ENCODE measurements around the gene RBMS3.

DNA sequence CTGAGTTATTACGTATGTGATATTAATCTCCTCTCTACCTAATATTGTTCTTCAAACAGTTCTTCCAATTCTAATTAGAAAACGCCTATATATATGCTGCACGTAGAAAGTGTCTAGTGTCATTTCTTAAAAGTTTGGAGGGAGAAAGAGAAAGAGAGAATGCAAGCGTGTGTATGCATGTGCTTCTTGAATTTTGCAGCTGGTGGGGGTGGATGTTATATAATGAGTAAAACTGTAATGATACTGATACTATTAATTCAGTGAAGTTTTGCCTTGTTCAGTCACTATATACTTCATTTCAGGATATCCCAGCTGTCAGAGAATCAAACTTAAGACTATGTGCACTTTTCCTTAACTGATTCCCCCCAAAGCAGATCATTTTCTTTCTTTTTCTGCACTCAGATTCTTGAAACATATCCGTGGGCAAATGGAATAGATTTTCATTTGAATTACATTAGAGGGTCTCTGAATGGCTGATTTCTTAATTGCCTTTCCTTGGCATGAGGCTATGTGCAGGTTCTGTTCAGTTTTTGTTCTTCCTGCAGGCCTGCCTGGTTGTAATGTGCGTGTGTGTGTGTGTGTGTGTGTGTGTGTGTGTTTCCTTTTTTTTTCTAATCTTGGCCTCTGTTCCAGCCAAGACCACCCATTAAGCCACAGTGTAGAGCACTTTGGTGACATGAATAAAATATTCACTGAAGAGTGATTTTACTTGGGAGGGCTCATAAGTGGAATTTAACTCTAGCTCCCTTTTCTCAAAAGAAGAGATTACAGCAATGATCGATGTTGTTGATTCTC, 617.5 kb downstream of the RBMS3 start:
- TF ChIP-seq CTCF (conservative IDR thresholded peaks at IDR 0.05; ENCODE audit: low read depth in 2 of 2) (no peak), POLR2AphosphoS5 (IDR thresholded peaks at IDR 0.05; ENCODE audit: low read depth) (no peak), ZNF114 (CRISPR knock-in tag; IDR thresholded peaks at IDR 0.05) (no peak), REST (IDR thresholded peaks at IDR 0.05; ENCODE audit: unreplicated experiment) (no peak), STAT1 (IDR thresholded peaks at IDR 0.05; ENCODE audit: unreplicated experiment) (no peak), EZH2 (IDR thresholded peaks at IDR 0.05; ENCODE audit: low read depth, unreplicated experiment) (no peak), NANOG (IDR thresholded peaks at IDR 0.05; ENCODE audit: borderline replicate concordance) (no peak), EZH2phosphoT487 (IDR thresholded peaks at IDR 0.05; ENCODE audit: unreplicated experiment) (no peak), JUNB (IDR thresholded peaks at IDR 0.05; ENCODE audit: unreplicated experiment) (no peak), CREB1 (CRISPR knock-in tag; IDR thresholded peaks at IDR 0.05; ENCODE audit: low read depth) (no peak)
- TF ChIP-seq, protein P1, sequence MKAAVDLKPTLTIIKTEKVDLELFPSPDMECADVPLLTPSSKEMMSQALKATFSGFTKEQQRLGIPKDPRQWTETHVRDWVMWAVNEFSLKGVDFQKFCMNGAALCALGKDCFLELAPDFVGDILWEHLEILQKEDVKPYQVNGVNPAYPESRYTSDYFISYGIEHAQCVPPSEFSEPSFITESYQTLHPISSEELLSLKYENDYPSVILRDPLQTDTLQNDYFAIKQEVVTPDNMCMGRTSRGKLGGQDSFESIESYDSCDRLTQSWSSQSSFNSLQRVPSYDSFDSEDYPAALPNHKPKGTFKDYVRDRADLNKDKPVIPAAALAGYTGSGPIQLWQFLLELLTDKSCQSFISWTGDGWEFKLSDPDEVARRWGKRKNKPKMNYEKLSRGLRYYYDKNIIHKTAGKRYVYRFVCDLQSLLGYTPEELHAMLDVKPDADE (IDR thresholded peaks at IDR 0.05), result no peak
